ENCODE measurements around the gene TSPAN4.

- no peak for TF ChIP-seq CTCF (IDR thresholded peaks at IDR 0.05; ENCODE audit: low read depth, low read length)
- no peak for TF ChIP-seq EZH2phosphoT487 (IDR thresholded peaks at IDR 0.05; ENCODE audit: low read depth)
Observed at GRCh38 chr11:913043-913442, 70.4 kb downstream of the TSPAN4 start.
